Stomach (tissue), 4 donors: ENCODE results near the gene L3MBTL1.

ENCODE experiments used
- EP300 ChIP-seq: sonication (generic); formaldehyde crosslinking; IDR thresholded peaks from one replicate; pipeline ENCODE4 v1.6.1; 2017; ENCODE audit warnings: antibody characterized with exemption
- TF ChIP-seq, protein P1 (sequence below), 7 experiments: fragments of 450-650 bp in 4 of 7; fragments of 200-600 bp in 3 of 7; sonication (generic) in 3 of 7; IDR thresholded peaks; one replicate each; pipeline ENCODE4 v1.5.1; 2016 to 2019; ENCODE audit warnings: antibody characterized with exemption in 7 of 7, control low read depth in 2 of 7, mild to moderate bottlenecking in 1 of 7

DNA sequence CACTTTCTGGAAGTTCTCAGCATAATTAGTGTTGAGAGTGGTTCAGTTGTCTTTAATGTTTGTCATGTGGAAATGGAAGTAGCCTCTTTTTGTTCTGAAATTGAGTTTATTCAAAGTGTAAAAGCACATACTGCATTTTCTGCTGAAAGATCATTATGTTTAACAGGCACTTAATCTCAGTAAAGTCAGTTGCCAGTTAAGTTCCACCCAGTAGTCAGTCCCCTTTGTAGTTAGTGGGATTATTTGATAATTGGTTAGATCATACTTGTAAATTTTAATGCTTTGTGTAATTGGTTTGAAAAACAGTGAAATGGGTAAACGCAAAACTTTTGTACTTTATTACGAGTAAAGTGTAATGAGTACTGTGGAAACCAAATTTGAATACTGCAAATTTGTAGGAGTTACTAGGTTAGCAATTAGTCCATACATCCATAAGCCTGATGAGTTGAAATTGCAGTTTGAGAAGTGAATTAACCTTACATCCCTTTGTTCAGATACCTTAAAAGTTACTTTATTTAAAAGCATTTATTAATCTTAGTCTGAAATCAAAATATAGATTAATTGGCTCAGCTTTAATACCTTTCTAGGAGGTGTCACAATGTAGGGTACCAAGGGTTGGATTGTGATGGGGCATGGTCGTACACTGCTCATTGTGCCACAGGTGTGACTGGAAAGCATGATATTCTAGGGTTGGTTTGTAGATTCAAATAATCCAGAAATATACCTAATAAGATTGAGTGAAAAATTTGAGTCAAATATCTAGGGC lies 45.4 kb upstream of the L3MBTL1 start:
- TF ChIP-seq EP300 = no peak
- TF ChIP-seq, protein P1, sequence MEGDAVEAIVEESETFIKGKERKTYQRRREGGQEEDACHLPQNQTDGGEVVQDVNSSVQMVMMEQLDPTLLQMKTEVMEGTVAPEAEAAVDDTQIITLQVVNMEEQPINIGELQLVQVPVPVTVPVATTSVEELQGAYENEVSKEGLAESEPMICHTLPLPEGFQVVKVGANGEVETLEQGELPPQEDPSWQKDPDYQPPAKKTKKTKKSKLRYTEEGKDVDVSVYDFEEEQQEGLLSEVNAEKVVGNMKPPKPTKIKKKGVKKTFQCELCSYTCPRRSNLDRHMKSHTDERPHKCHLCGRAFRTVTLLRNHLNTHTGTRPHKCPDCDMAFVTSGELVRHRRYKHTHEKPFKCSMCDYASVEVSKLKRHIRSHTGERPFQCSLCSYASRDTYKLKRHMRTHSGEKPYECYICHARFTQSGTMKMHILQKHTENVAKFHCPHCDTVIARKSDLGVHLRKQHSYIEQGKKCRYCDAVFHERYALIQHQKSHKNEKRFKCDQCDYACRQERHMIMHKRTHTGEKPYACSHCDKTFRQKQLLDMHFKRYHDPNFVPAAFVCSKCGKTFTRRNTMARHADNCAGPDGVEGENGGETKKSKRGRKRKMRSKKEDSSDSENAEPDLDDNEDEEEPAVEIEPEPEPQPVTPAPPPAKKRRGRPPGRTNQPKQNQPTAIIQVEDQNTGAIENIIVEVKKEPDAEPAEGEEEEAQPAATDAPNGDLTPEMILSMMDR (IDR thresholded peaks at IDR 0.05) = no peak
